Testis (tissue), 2 donors: ENCODE measurements around the gene IL17RE.

ENCODE experiments used
- POLR2A ChIP-seq: fragments of 450-650 bp; IDR thresholded peaks from one replicate; pipeline ENCODE4 v1.6.1; 2017; ENCODE audit warnings: antibody characterized with exemption, mild to moderate bottlenecking, moderate library complexity
- TF ChIP-seq, protein P1 (sequence below), 3 experiments: fragments of 450-650 bp in 2 of 3; fragments of 200-600 bp in 1 of 3; sonication (generic) in 1 of 3; IDR thresholded peaks; one replicate each; pipeline ENCODE4 v1.5.1; 2016 to 2019; ENCODE audit warnings: antibody characterized with exemption in 3 of 3, mild to moderate bottlenecking in 2 of 3, moderate library complexity in 1 of 3

DNA sequence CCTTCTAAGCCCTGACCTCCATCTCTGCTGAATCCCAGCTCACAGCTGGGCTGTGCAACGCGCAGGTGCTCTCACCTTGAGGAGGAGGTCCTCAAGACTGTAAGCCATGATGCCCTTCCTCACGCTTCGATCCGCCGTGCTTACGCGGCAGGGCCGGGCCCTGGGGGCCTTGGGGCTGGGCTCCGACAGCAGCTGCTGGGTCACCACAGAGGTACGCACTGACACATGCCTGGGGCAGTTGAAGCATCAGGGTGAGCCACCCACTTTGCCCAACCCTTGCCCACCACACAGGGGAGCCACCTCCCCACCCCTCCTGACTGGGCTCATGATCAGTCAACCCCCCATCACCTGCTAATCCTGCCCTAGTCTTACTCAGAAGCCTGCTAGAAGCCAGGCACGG, 25.7 kb upstream of the IL17RE start:
- no peak for TF ChIP-seq POLR2A
- TF ChIP-seq, protein P1, sequence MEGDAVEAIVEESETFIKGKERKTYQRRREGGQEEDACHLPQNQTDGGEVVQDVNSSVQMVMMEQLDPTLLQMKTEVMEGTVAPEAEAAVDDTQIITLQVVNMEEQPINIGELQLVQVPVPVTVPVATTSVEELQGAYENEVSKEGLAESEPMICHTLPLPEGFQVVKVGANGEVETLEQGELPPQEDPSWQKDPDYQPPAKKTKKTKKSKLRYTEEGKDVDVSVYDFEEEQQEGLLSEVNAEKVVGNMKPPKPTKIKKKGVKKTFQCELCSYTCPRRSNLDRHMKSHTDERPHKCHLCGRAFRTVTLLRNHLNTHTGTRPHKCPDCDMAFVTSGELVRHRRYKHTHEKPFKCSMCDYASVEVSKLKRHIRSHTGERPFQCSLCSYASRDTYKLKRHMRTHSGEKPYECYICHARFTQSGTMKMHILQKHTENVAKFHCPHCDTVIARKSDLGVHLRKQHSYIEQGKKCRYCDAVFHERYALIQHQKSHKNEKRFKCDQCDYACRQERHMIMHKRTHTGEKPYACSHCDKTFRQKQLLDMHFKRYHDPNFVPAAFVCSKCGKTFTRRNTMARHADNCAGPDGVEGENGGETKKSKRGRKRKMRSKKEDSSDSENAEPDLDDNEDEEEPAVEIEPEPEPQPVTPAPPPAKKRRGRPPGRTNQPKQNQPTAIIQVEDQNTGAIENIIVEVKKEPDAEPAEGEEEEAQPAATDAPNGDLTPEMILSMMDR (IDR thresholded peaks at IDR 0.05): no peak
